Muscle layer of colon (tissue), 2 donors: Measurements from ENCODE around the gene OR4K14.
"Not testable (repeated sequence)": the region's sequence is repeated elsewhere in the genome, so short reads cannot be mapped to it uniquely, and the experiment has no call there.

Experiments used
- H3K27ac ChIP-seq: one replicate; pipeline ENCODE4 v1.7.0; 2013; ENCODE audit warnings: low read depth, mild to moderate bottlenecking, low read length, moderate library complexity
- H3K27me3 ChIP-seq, 2 donors: one replicate each; pipeline ENCODE4 v1.7.0; 2013; ENCODE audit warnings: low read length in 2 of 2, mild to moderate bottlenecking in 2 of 2; ENCODE audit not compliant: insufficient read depth in 2 of 2, control insufficient read depth in 1 of 2
- H3K36me3 ChIP-seq: one replicate; pipeline ENCODE4 v1.7.0; 2013; ENCODE audit warnings: mild to moderate bottlenecking, low read length; ENCODE audit not compliant: insufficient read depth
- H3K4me1 ChIP-seq: one replicate; pipeline ENCODE4 v1.7.0; 2013; ENCODE audit warnings: mild to moderate bottlenecking, low read length; ENCODE audit not compliant: insufficient read depth
- H3K4me3 ChIP-seq, 2 donors: one replicate each; pipeline ENCODE4 v1.7.0; 2013; ENCODE audit warnings: low read length in 2 of 2, low read depth in 1 of 2, mild to moderate bottlenecking in 1 of 2, moderate library complexity in 1 of 2
- H3K9ac ChIP-seq: one replicate; pipeline ENCODE4 v1.7.0; 2013; ENCODE audit warnings: low read length
- H3K9me3 ChIP-seq: one replicate; pipeline ENCODE4 v1.7.0; 2013; ENCODE audit warnings: mild to moderate bottlenecking, low read length
- donor health status: abdominal sarcoma.
- donor health status: Adenocarcinoma of cecum.

OR4K14 gene

DNA sequence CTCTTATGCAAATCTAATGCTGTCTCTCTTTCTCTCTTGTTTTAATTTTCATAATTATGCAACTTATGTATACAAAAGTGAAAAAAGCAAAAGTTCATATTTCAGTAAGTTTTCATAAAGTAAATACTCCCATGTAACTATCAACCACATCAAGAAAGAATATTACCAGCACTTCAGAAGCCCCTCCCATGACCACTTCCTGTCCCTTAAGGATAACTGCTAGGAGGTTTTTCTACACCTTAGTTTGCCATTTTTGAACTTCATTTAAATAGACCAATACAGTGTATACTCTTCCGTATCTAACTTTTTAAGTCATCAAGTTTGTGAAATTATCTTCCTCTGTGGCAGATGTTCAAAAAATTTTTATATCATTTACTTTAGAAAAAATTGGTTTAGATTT, 44.3 kb downstream of the OR4K14 start:
- no peaks in the 10 kb centered on the region for H3K27me3 ChIP-seq
- H3K9ac ChIP-seq = no peak overlapping the region
- no peak overlapping the region for H3K4me3 ChIP-seq
- no peak overlapping the region for H3K27ac ChIP-seq
- no peaks in the 10 kb centered on the region for H3K4me1 ChIP-seq
- H3K9me3 ChIP-seq = no peaks in the 10 kb centered on the region
- no peaks in the 10 kb centered on the region for H3K36me3 ChIP-seq

DNA sequence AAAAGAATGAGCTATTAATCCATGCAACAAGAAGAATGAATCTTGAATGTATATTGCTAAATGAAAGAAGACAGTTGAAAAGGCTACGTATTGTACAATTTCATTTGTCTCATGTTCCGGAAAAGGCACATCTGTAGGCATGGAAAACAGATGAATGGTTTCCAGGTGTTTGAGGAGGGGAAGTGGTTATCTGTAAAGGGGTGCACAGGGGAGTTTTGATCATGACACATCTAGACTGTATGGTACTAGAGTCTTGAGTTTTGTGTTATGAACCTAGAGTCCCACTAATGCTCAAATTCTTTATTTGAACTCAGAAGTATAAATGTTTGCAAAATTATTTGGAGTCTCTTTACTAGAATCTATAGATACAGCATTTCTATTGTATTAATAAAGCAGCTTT, 49.4 kb downstream of the OR4K14 start:
- H3K9me3 ChIP-seq, H3K4me1 ChIP-seq, H3K27ac ChIP-seq, H3K36me3 ChIP-seq, H3K9ac ChIP-seq, H3K4me3 ChIP-seq, H3K27me3 ChIP-seq: not testable (repeated sequence)
